ENCODE measurements around the gene CENPS. TPM values are rescaled to one million over a fixed set of nuclear protein-coding genes. Genes with fewer than 3 reads are reported as not detected.

The CENPS gene
- total and polyA plus RNA-seq, 9 of the 15 experiments (the other 6 are each of a cell fraction or from before 2014, with no cell fraction given): 10.2 to 36.0 (median 26.0) TPM

DNA sequence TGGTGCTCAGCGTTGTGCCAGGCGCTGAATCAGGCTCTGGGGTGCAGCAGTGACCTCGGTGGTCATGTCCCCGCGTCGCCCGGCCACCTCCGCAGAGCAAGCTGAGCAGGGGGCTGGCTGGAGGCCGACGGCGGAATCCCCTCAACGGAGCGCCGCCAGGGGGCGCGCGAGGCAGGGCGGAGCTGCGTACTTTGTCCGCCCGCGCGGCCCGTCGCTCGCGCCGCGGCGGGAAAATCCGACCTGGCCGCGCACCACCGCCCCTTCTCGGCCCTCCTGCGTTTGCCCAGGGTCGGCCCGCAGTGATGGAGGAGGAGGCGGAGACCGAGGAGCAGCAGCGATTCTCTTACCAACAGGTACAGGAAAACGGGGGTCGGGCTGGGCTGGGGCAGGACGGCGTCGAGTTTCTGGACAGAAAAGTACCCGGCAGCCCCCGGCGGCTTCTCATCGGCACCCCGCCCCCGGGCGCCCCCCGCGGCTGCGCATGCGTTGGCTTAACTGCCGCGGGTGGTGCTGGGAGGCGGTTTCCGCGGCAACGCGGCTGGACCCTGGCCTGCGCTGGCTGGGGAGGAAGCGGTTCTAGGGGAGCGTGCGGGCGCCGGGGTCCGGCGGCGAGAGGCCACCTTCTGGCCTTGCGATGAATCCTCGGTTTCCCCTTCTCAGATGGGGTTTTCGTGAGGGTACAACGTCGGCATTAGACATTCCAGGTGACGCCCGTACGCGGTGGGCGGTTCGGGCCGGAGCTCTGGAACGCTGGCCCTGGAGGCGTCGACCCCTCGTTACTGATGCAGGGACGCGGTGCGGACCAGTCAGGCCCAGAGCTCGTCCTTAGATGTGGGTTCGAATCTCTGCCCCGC, at the start of gene CENPS (continued):
- TF ChIP-seq, protein P1, sequence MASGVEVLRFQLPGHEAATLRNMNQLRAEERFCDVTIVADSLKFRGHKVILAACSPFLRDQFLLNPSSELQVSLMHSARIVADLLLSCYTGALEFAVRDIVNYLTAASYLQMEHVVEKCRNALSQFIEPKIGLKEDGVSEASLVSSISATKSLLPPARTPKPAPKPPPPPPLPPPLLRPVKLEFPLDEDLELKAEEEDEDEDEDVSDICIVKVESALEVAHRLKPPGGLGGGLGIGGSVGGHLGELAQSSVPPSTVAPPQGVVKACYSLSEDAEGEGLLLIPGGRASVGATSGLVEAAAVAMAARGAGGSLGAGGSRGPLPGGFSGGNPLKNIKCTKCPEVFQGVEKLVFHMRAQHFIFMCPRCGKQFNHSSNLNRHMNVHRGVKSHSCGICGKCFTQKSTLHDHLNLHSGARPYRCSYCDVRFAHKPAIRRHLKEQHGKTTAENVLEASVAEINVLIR (CRISPR knock-in tag; IDR thresholded peaks at IDR 0.05): peak; percentile 56; the same call in 1 of the 2 replicates
- TF ChIP-seq NCOA2 (IDR thresholded peaks at IDR 0.05; ENCODE audit: partially characterized antibody in 2 of 2): no peak
- peak; percentile 91 for TF ChIP-seq EP400 (IDR thresholded peaks at IDR 0.05)
- no peak for TF ChIP-seq DACH1 (IDR thresholded peaks at IDR 0.05; ENCODE audit: partially characterized antibody)
- TF ChIP-seq TGIF2 (CRISPR knock-in tag; IDR thresholded peaks at IDR 0.05): no peak
- TF ChIP-seq BACH1 (tag; IDR thresholded peaks at IDR 0.05): no peak
- TF ChIP-seq, protein P2, sequence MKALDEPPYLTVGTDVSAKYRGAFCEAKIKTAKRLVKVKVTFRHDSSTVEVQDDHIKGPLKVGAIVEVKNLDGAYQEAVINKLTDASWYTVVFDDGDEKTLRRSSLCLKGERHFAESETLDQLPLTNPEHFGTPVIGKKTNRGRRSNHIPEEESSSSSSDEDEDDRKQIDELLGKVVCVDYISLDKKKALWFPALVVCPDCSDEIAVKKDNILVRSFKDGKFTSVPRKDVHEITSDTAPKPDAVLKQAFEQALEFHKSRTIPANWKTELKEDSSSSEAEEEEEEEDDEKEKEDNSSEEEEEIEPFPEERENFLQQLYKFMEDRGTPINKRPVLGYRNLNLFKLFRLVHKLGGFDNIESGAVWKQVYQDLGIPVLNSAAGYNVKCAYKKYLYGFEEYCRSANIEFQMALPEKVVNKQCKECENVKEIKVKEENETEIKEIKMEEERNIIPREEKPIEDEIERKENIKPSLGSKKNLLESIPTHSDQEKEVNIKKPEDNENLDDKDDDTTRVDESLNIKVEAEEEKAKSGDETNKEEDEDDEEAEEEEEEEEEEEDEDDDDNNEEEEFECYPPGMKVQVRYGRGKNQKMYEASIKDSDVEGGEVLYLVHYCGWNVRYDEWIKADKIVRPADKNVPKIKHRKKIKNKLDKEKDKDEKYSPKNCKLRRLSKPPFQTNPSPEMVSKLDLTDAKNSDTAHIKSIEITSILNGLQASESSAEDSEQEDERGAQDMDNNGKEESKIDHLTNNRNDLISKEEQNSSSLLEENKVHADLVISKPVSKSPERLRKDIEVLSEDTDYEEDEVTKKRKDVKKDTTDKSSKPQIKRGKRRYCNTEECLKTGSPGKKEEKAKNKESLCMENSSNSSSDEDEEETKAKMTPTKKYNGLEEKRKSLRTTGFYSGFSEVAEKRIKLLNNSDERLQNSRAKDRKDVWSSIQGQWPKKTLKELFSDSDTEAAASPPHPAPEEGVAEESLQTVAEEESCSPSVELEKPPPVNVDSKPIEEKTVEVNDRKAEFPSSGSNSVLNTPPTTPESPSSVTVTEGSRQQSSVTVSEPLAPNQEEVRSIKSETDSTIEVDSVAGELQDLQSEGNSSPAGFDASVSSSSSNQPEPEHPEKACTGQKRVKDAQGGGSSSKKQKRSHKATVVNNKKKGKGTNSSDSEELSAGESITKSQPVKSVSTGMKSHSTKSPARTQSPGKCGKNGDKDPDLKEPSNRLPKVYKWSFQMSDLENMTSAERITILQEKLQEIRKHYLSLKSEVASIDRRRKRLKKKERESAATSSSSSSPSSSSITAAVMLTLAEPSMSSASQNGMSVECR (CRISPR knock-in tag; IDR thresholded peaks at IDR 0.05): peak; percentile 97
- 0 out of 2 replicates have a peak, but pooled peaks have one; percentile 25 for TF ChIP-seq ZBED1 (IDR thresholded peaks at IDR 0.05)
- 0 out of 2 replicates have a peak, but pooled peaks have one; percentile 43 for TF ChIP-seq ZNF384 (IDR thresholded peaks at IDR 0.05; ENCODE audit: low read depth, low read length)
- no peak for TF ChIP-seq PHB2 (IDR thresholded peaks at IDR 0.05; ENCODE audit: low read depth)
- no peak; the same call in 1 of the 2 replicates for TF ChIP-seq ZNF431 (CRISPR knock-in tag; IDR thresholded peaks at IDR 0.05)
- peak; percentile 88 for TF ChIP-seq MEIS2 (IDR thresholded peaks at IDR 0.05; ENCODE audit: partially characterized antibody)
- TF ChIP-seq, protein P3, sequence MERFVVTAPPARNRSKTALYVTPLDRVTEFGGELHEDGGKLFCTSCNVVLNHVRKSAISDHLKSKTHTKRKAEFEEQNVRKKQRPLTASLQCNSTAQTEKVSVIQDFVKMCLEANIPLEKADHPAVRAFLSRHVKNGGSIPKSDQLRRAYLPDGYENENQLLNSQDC (CRISPR knock-in tag; IDR thresholded peaks at IDR 0.05): 0 out of 2 replicates have a peak, but pooled peaks have one; percentile 34
- TF ChIP-seq RB1 (IDR thresholded peaks at IDR 0.05; ENCODE audit: low read depth): peak; percentile 100
- TF ChIP-seq ZNF3 (CRISPR knock-in tag; IDR thresholded peaks at IDR 0.05): no peak
- peak in 1 of 2 experiments; percentile 84; a peak in 1 of 3 replicates for TF ChIP-seq CBX3 (IDR thresholded peaks at IDR 0.05; ENCODE audit: borderline replicate concordance in 1 of 2, low read length in 2 of 2)
- TF ChIP-seq, protein P4, sequence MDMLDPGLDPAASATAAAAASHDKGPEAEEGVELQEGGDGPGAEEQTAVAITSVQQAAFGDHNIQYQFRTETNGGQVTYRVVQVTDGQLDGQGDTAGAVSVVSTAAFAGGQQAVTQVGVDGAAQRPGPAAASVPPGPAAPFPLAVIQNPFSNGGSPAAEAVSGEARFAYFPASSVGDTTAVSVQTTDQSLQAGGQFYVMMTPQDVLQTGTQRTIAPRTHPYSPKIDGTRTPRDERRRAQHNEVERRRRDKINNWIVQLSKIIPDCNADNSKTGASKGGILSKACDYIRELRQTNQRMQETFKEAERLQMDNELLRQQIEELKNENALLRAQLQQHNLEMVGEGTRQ (CRISPR knock-in tag; IDR thresholded peaks at IDR 0.05): no peak
- no peak for TF ChIP-seq MTA1 (IDR thresholded peaks at IDR 0.05; ENCODE audit: borderline replicate concordance)
- TF ChIP-seq ZNF778 (CRISPR knock-in tag; IDR thresholded peaks at IDR 0.05): no peak

All from K562 (cell line).